H1 (cell line): ENCODE measurements around the gene SLC1A6. TPM values are rescaled to one million over a fixed set of nuclear protein-coding genes. Genes with fewer than 3 reads are reported as not detected.

Experiments used
- CEBPB ChIP-seq: IDR thresholded peaks from 2 replicates; pipeline ENCODE4 v1.6.1; 2012; ENCODE audit warnings: low read depth, low read length
- CREB1 ChIP-seq: IDR thresholded peaks from 2 replicates; pipeline ENCODE4 v1.6.1; 2012; ENCODE audit warnings: inconsistent platforms
- FOSL1 ChIP-seq: IDR thresholded peaks from 2 replicates; pipeline ENCODE4 v1.6.1; 2011; ENCODE audit warnings: mild to moderate bottlenecking, low read depth, low read length, moderate library complexity; ENCODE audit not compliant: insufficient read depth
- MAFK ChIP-seq: IDR thresholded peaks from 2 replicates; pipeline ENCODE4 v1.6.1; 2012; ENCODE audit warnings: low read depth, mild to moderate bottlenecking, improper control_type of control experiment, low read length
- RFX5 ChIP-seq: IDR thresholded peaks from 2 replicates; pipeline ENCODE4 v1.6.1; 2011; ENCODE audit warnings: low read depth, low read length, improper control_type of control experiment, borderline replicate concordance
- SAP30 ChIP-seq: fragments of 300-600 bp; sonication (generic); IDR thresholded peaks from 2 replicates; pipeline ENCODE4 v1.7.1; 2012; ENCODE audit warnings: low read length, moderate library complexity, mild to moderate bottlenecking, inconsistent platforms; ENCODE audit not compliant: insufficient read depth, insufficient replicate concordance
- SP2 ChIP-seq: IDR thresholded peaks from 2 replicates; pipeline ENCODE4 v1.6.1; 2012; ENCODE audit warnings: mild to moderate bottlenecking, low read length, inconsistent platforms
- SUZ12 ChIP-seq: fragments of 200-600 bp; sonication (generic); IDR thresholded peaks from 2 replicates; pipeline ENCODE4 v1.6.1; 2012; ENCODE audit warnings: mild to moderate bottlenecking, inconsistent platforms, low read length, moderate library complexity, mixed read lengths
- TBP ChIP-seq: IDR thresholded peaks from 2 replicates; pipeline ENCODE4 v1.6.1; 2011; ENCODE audit warnings: low read depth, low read length, improper control_type of control experiment
- polyA plus RNA-seq, 7 experiments: library from polyadenylated mRNA; depleted of rRNA in 3 of 7; stranded (reverse) in 5 of 7; unstranded in 2 of 7; fragments of >200 nt in 5 of 7; fragments of 200-250 nt in 2 of 7; gene quantifications; 1 replicate in 5 of 7; 2 replicates in 1 of 7; 4 replicates in 1 of 7; pipeline versions ENCODE4 v1.2.1 to v1.2.3, GENCODE V29; 2011 to 2013; ENCODE audit warnings: missing spikeins in 2 of 7, mixed read lengths in 2 of 7
- total RNA-seq: library from RNA; stranded (reverse); fragmentation: NEBNext Ultra II Directional; extraction: Animal tissue kit (Norgen Biotek cat#: 25700); gene quantifications from 2 replicates; pipeline ENCODE4 v1.2.1, GENCODE V29; 2021

The SLC1A6 gene
- total and polyA plus RNA-seq, 2 of the 8 experiments (the other 6 are each of a cell fraction or from before 2014, with no cell fraction given): 14.0 to 26.6 TPM

- TF ChIP-seq RFX5 (no peak), SP2 (no peak), SAP30 (no peak), TBP (no peak), CREB1 (no peak), MAFK (no peak), SUZ12 (no peak), CEBPB (no peak), FOSL1 (no peak)
These were observed 36.1 kb downstream of the SLC1A6 start (continued) for GRCh38 chr19:14943601-14944000.
